CD4-positive, alpha-beta T cell treated with Interleukin-6 at 100 ng/mL for 8 hours (primary cell): ENCODE results near the gene KRTAP9-8.
"Not testable (repeated sequence)": the region's sequence is repeated elsewhere in the genome, so short reads cannot be mapped to it uniquely, and the experiment has no call there.

ENCODE experiments used
- DNase-seq: peaks from one replicate; pipeline ENCODE4 v3.0.0-alpha.2; 2020; ENCODE audit warnings: mixed read lengths, low spot score

KRTAP9-8 gene

DNA sequence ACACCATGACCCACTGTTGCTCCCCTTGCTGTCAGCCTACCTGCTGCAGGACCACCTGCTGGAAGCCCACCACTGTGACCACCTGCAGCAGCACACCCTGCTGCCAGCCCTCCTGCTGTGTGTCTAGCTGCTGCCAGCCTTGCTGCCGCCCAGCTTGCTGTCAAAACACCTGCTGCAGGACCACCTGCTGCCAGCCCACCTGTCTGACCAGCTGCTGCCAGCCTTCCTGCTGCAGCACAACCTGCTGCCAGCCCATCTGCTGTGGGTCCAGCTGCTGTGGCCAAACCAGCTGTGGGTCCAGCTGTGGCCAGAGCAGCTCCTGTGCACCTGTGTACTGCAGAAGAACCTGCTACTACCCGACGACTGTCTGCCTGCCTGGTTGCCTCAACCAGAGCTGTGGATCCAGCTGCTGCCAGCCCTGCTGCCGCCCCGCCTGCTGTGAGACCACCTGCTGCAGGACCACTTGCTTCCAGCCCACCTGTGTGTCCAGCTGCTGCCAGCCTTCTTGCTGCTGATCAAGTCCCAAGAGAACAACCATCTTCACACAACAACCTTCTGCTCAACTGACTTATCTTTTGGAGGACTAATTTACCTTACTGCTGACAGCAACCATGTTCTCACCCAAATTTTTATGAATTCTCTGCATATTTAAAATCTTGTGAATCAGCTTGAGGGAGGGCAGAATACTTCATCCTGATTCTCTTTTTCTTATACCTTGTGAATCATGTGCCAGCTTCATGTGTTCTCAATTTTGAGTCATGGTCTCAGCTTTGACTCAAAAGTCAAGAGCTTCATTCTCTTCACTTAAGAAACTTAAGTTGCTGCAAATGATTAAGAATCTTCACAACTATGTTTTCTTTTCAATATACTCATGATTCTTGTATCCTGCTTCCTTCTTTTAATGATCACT is 17.8 kb downstream of the KRTAP9-8 start, which contains the start of gene KRTAP9-9:
Gene KRTAP9-9, plus strand, starts transcription at position 4 of the 910 bp plus-strand sequence.
- not testable (repeated sequence) for DNase-seq

GRCh38 chr17:41256291-41256685 is 18.5 kb downstream of the KRTAP9-8 start:
- DNase-seq = no peak

GRCh38 chr17:41258406-41258805 is 20.6 kb downstream of the KRTAP9-8 start:
- DNase-seq = no peak

DNA sequence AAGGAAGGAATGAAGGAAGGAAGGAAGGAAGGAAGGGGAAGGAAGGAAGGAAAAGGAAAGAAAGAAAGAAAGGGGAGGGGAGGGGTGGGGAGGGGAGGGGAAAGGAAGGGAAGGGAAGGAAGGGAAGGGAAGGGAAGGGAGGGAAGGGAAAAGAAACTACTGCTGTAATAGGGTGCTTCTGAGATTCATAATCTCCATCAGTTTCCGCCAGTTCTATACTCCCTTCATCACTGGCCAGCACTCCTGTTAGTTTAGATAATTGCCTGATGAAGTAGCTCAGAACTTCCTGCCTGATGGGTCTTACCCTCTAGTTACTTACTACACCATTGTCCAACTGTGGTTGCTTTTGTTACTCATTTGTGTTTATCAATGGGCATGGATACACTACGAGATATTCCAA is 25.4 kb downstream of the KRTAP9-8 start:
- no peak for DNase-seq

DNA sequence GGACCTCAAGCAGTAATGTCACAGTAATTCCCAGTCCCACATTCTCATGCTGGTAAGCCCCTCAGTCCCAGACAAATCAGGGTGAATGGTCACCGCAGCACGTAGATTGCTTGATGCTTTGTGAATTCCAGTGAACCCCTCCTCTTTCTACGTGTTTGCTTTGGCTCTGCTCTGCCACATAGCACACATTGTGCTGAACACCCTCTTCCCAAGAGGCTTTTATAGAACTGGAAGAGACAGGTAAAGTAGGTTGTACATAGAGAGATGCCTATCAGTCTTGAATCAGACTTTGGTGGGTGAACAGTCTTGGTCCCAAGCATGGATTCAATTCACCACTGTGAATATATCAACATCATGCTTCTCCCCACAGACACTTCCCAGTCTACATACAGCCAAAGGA is 26.8 kb downstream of the KRTAP9-8 start:
- DNase-seq = no peak

- no peak for DNase-seq
These were observed 27.3 kb downstream of the KRTAP9-8 start, which contains the start of gene KRTAP9-6 for GRCh38 chr17:41265078-41265477. TSS of gene KRTAP9-6 (plus strand) at chr17:41265378. CDS start at chr17:41265378, 0 bp downstream.

GRCh38 chr17:41267711-41268110 is 29.9 kb downstream of the KRTAP9-8 start:
- DNase-seq = no peak

GRCh38 chr17:41271323-41271722 is 33.5 kb downstream of the KRTAP9-8 start:
- DNase-seq = not testable (repeated sequence)

DNA sequence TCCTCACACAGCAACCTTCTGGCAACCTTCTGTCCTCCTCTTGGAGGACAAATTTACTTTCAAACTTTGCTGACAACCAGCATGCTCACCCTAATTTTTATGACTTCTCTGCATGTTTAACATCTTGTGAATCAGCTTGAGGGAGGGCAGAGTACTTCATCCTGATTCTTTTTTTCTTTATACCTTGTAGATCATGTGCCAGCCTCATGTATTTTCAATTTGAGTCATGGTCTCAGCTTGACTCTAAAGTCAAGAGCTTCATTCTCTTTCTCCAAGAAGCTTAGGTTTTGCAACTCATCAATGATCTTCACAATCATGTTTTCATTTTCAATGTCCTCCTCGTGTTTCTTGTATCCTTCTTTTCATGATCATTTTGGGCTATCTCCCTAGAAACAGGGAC is 34.1 kb downstream of the KRTAP9-8 start:
- DNase-seq = no peak

DNA sequence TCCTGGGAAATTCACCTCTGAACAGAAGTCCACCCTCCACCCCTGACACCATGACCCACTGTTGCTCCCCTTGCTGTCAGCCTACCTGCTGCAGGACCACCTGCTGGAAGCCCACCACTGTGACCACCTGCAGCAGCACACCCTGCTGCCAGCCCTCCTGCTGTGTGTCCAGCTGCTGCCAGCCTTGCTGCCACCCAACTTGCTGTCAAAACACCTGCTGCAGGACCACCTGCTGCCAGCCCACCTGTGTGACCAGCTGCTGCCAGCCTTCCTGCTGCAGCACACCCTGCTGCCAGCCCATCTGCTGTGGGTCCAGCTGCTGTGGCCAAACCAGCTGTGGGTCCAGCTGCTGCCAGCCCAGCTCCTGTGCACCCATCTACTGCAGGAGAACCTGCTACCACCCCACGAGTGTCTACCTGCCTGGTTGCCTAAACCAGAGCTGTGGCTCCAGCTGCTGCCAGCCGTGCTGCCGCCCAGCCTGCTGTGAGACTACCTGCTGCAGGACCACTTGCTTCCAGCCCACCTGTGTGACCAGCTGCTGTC is 37.9 kb downstream of the KRTAP9-8 start, which contains the start of gene KRTAP9-7:
Gene KRTAP9-7, plus strand, starts transcription at position 51 of the 543 bp plus-strand sequence. Its CDS starts 0 bp downstream, at position 51.
- DNase-seq = not testable (repeated sequence)

- DNase-seq = no peak
These were observed 40.6 kb downstream of the KRTAP9-8 start for GRCh38 chr17:41278176-41278955.

GRCh38 chr17:41284043-41284442 is 46.2 kb downstream of the KRTAP9-8 start:
- DNase-seq = no peak

DNA sequence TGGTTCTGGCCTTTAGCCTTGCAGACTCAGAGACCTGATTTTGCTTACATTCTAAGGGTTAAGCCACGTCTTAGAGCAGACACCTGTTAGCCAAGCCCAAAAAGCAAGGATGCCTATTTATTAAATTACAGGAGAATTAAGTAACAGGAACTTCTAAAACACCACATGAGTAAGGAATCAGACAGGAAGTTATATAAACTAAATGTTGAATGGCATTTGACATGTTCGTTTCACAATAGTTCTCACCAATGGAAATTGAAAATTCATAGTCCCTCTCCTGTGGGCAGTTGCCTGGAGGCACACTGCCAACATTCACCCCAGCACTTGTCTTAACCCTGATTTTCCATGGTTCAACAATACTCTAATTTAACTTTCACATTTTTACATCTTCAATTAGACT is 46.7 kb downstream of the KRTAP9-8 start:
- no peak for DNase-seq

DNA sequence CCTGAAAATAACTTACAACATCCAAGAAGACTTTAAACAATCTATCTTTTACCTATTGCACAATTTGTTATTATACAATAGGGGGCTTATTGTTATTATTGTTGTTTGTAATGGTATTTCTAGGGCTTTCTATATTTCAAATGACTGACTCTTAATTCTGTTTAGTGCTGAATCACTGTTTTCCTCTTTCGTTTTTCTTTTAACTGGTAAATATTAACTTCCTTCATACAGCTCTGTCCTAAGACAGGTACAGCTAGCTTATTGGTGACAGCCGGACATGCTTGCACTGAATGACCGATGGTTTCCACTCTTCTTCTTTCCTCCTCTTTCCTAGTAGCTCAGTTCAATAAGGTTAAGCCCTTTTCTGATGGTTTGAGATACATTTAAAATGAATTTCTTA is 49.3 kb downstream of the KRTAP9-8 start:
- no peak for DNase-seq
